Karpas-422 (cell line): ENCODE results near the gene ADCY7. TPM values are rescaled to one million over a fixed set of nuclear protein-coding genes. Genes with fewer than 3 reads are reported as not detected.

ENCODE experiments used
- DNase-seq: peaks from one replicate; pipeline ENCODE4 v3.0.0-alpha.2; 2015
- H2AFZ ChIP-seq: fragments of 200-600 bp; sonication (generic); 2 replicates; pipeline ENCODE4 v1.6.1; 2014; ENCODE audit warnings: antibody characterized with exemption, low read length, mixed read lengths
- H3K27ac ChIP-seq: fragments of 200-600 bp; sonication (generic); 2 replicates; pipeline ENCODE4 v1.5.1; 2014; ENCODE audit warnings: mild to moderate bottlenecking, low read length, moderate library complexity
- H3K27me3 ChIP-seq: fragments of 200-600 bp; sonication (generic); 2 replicates; pipeline ENCODE4 v1.6.1; 2014; ENCODE audit warnings: low read length, mixed read lengths
- H3K36me3 ChIP-seq: fragments of 200-600 bp; sonication (generic); 2 replicates; pipeline ENCODE4 v1.6.1; 2014; ENCODE audit warnings: low read length, mixed read lengths; ENCODE audit not compliant: insufficient read depth
- H3K4me1 ChIP-seq: fragments of 200-600 bp; sonication (generic); 2 replicates; pipeline ENCODE4 v1.6.1; 2014; ENCODE audit warnings: mild to moderate bottlenecking, low read length, mixed read lengths
- H3K4me2 ChIP-seq: fragments of 200-600 bp; sonication (generic); 2 replicates; pipeline ENCODE4 v1.6.1; 2014; ENCODE audit warnings: low read length, low read depth, mild to moderate bottlenecking; ENCODE audit not compliant: poor library complexity, severe bottlenecking
- H3K4me3 ChIP-seq: fragments of 200-600 bp; sonication (generic); 2 replicates; pipeline ENCODE4 v1.5.1; 2014; ENCODE audit warnings: mild to moderate bottlenecking, antibody characterized with exemption, low read length, mixed read lengths
- H3K79me2 ChIP-seq: fragments of 200-600 bp; sonication (generic); 2 replicates; pipeline ENCODE4 v1.6.1; 2014; ENCODE audit warnings: mild to moderate bottlenecking, low read length, mixed read lengths
- H3K9ac ChIP-seq: fragments of 200-600 bp; sonication (generic); 2 replicates; pipeline ENCODE4 v1.6.0; 2014; ENCODE audit warnings: low read length
- H3K9me2 ChIP-seq: fragments of 200-600 bp; sonication (generic), shearing (Covaris generic); replicated peaks from 2 replicates; pipeline ENCODE4 v1.6.0; 2014; ENCODE audit warnings: mild to moderate bottlenecking, low read length, moderate library complexity; ENCODE audit not compliant: insufficient read depth
- H3K9me3 ChIP-seq: fragments of 300-700, 200-600 bp; sonication (generic); 2 replicates; pipeline ENCODE4 v1.6.1; 2014; ENCODE audit warnings: low read length, mixed read lengths
- H4K20me1 ChIP-seq: fragments of 200-600 bp; sonication (generic); 2 replicates; pipeline ENCODE4 v1.6.1; 2014; ENCODE audit warnings: mild to moderate bottlenecking, antibody characterized with exemption, low read length, low read depth; ENCODE audit not compliant: insufficient read depth
- total RNA-seq: library from RNA; depleted of rRNA; stranded (reverse); fragments of >200 nt; shearing (Covaris generic); gene quantifications from 2 replicates; pipeline ENCODE4 v1.2.3, GENCODE V29; 2014; ENCODE audit warnings: low replicate concordance

Gene ADCY7
- total RNA-seq, 1 experiment from 2014 or later = 27.5 TPM

DNA sequence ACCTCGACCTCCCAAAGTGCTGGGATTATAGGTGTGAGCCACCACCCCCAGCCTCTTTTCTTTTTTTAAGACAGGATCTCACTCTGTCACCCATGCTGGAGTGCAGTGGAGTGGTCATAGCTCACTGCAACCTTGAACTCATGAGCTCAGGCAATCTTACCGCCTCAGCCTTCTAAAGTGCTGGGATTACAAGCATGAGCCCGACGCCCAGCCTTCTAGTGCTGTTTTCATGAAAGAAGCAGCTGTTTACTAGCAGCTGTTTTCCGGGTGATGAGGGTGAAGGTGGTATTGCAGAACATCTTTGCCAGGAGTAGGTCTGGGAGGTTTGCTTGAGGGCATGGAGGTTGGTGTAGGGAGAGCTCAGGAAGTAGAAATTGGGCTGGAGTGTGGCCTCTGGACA lies 2.0 kb downstream of the ADCY7 start:
- Histone ChIP-seq H3K4me1 (peaks cover 41% of the 10 kb centered on the region), H3K27ac (no peak overlapping the region), H4K20me1 (no peaks in the 10 kb centered on the region), H3K9me3 (no peaks in the 10 kb centered on the region), H2AFZ (no peak overlapping the region), H3K36me3 (no peaks in the 10 kb centered on the region), H3K4me3 (no peak overlapping the region), H3K9ac (no peak overlapping the region), H3K79me2 (no peaks in the 10 kb centered on the region), H3K4me2 (no peak overlapping the region), H3K9me2 (no peaks in the 10 kb centered on the region), H3K27me3 (no peaks in the 10 kb centered on the region)
- DNase-seq = no peak

DNA sequence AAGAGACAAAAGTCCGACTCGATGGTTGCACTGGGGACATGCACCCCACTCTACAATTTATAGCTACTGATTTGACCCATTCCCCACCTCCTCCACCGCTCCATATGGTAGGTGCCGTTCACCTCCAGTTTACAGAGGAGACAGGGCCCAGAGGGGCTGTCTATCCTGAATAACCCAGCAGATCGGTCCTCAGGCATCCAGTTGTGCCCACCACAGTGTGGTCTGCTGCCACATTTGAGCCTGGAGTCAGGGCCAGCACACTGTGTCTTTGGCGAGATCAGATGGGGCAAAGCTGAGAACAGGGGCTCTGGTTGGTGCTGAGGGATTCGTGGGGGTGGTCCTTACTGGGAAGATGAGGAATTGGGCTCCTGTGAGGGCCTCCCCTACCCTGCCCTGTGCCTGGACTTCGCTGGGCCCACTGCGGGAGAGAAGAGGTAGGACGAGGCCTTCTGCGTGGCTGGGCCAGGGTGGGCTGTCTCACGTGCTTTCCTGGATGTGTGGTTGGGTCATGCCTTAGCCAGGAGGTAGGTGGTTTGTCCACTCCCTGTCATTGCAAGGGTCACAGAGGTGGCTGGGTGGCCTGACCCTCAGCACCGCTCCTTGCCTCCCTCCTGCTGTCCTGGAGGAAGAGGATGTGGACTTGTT lies 2.8 kb downstream of the ADCY7 start:
- H3K79me2 ChIP-seq = no peaks in the 10 kb centered on the region
- DNase-seq = no peak
- no peak overlapping the region for H3K4me3 ChIP-seq

GRCh38 chr16:50269769-50270509 lies 3.6 kb downstream of the ADCY7 start:
- Histone ChIP-seq H3K27ac (no peak overlapping the region), H2AFZ (no peak overlapping the region), H4K20me1 (no peaks in the 10 kb centered on the region), H3K4me1 (peaks cover 46% of the 10 kb centered on the region), H3K27me3 (no peaks in the 10 kb centered on the region), H3K9ac (no peak overlapping the region), H3K36me3 (no peaks in the 10 kb centered on the region), H3K4me3 (no peak overlapping the region), H3K79me2 (peaks cover 6% of the 10 kb centered on the region), H3K9me3 (no peaks in the 10 kb centered on the region), H3K9me2 (no peaks in the 10 kb centered on the region), H3K4me2 (no peak overlapping the region)
- no peak for DNase-seq

More for the DNA sequence above, 2.8 kb downstream of the ADCY7 start:
- no peaks in the 10 kb centered on the region for H4K20me1 ChIP-seq
- H3K4me2 ChIP-seq = no peak overlapping the region
- no peak overlapping the region for H3K27ac ChIP-seq
- H3K9me2 ChIP-seq = no peaks in the 10 kb centered on the region
- no peaks in the 10 kb centered on the region for H3K27me3 ChIP-seq
- H3K36me3 ChIP-seq = no peaks in the 10 kb centered on the region
- H2AFZ ChIP-seq = no peak overlapping the region
- no peaks in the 10 kb centered on the region for H3K9me3 ChIP-seq
- peaks cover 43% of the 10 kb centered on the region for H3K4me1 ChIP-seq
- no peak overlapping the region for H3K9ac ChIP-seq

- H3K9ac ChIP-seq = no peak overlapping the region
- H3K9me2 ChIP-seq = no peaks in the 10 kb centered on the region
- H3K27ac ChIP-seq = no peak overlapping the region
- H3K4me1 ChIP-seq = peaks cover 50% of the 10 kb centered on the region
- H3K36me3 ChIP-seq = no peaks in the 10 kb centered on the region
- no peaks in the 10 kb centered on the region for H3K27me3 ChIP-seq
- no peak for DNase-seq
- H2AFZ ChIP-seq = no peak overlapping the region
- no peaks in the 10 kb centered on the region for H3K9me3 ChIP-seq
- H3K79me2 ChIP-seq = peaks cover 12% of the 10 kb centered on the region
- no peak overlapping the region for H3K4me2 ChIP-seq
- no peaks in the 10 kb centered on the region for H4K20me1 ChIP-seq
- no peak overlapping the region for H3K4me3 ChIP-seq
Observed at GRCh38 chr16:50270510-50271147, 4.3 kb downstream of the ADCY7 start.

GRCh38 chr16:50271148-50272041 lies 5.0 kb downstream of the ADCY7 start:
- DNase-seq = no peak
- H3K9me2 ChIP-seq = no peaks in the 10 kb centered on the region
- peaks cover 44% of the 10 kb centered on the region for H3K4me1 ChIP-seq
- H3K4me3 ChIP-seq = no peak overlapping the region
- H3K9ac ChIP-seq = no peak overlapping the region
- no peak overlapping the region for H3K4me2 ChIP-seq
- no peaks in the 10 kb centered on the region for H4K20me1 ChIP-seq
- no peaks in the 10 kb centered on the region for H3K36me3 ChIP-seq
- no peak overlapping the region for H2AFZ ChIP-seq
- H3K79me2 ChIP-seq = peaks cover 20% of the 10 kb centered on the region
- H3K9me3 ChIP-seq = no peaks in the 10 kb centered on the region
- H3K27me3 ChIP-seq = no peaks in the 10 kb centered on the region
- no peak overlapping the region for H3K27ac ChIP-seq

- Histone ChIP-seq H3K27me3 (no peaks in the 10 kb centered on the region), H3K4me2 (no peak overlapping the region), H3K79me2 (peaks cover 28% of the 10 kb centered on the region), H3K4me3 (no peak overlapping the region), H2AFZ (no peak overlapping the region), H3K36me3 (peaks cover 2% of the 10 kb centered on the region; the same call in 1 of the 2 replicates), H3K9me3 (no peaks in the 10 kb centered on the region), H3K4me1 (peaks cover 40% of the 10 kb centered on the region), H4K20me1 (peaks cover 1% of the 10 kb centered on the region; the same call in 1 of the 2 replicates), H3K9ac (no peak overlapping the region), H3K9me2 (no peaks in the 10 kb centered on the region), H3K27ac (no peak overlapping the region)
- no peak for DNase-seq
Observed at GRCh38 chr16:50272111-50272571, 5.8 kb downstream of the ADCY7 start.

GRCh38 chr16:50272687-50273381 lies 6.5 kb downstream of the ADCY7 start:
- Histone ChIP-seq H4K20me1 (peaks cover 3% of the 10 kb centered on the region; the same call in 1 of the 2 replicates), H3K9me2 (no peaks in the 10 kb centered on the region), H3K4me3 (no peak overlapping the region), H3K4me1 (peaks cover 33% of the 10 kb centered on the region), H3K27ac (no peak overlapping the region), H3K79me2 (peaks cover 31% of the 10 kb centered on the region), H2AFZ (no peak overlapping the region), H3K27me3 (no peaks in the 10 kb centered on the region), H3K4me2 (no peak overlapping the region), H3K36me3 (peaks cover 4% of the 10 kb centered on the region; the same call in 1 of the 2 replicates), H3K9ac (no peak overlapping the region), H3K9me3 (no peaks in the 10 kb centered on the region)
- no peak for DNase-seq
